Measurements from ENCODE around the gene DCAF4.

The DCAF4 gene, protein sequence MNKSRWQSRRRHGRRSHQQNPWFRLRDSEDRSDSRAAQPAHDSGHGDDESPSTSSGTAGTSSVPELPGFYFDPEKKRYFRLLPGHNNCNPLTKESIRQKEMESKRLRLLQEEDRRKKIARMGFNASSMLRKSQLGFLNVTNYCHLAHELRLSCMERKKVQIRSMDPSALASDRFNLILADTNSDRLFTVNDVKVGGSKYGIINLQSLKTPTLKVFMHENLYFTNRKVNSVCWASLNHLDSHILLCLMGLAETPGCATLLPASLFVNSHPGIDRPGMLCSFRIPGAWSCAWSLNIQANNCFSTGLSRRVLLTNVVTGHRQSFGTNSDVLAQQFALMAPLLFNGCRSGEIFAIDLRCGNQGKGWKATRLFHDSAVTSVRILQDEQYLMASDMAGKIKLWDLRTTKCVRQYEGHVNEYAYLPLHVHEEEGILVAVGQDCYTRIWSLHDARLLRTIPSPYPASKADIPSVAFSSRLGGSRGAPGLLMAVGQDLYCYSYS

DNA sequence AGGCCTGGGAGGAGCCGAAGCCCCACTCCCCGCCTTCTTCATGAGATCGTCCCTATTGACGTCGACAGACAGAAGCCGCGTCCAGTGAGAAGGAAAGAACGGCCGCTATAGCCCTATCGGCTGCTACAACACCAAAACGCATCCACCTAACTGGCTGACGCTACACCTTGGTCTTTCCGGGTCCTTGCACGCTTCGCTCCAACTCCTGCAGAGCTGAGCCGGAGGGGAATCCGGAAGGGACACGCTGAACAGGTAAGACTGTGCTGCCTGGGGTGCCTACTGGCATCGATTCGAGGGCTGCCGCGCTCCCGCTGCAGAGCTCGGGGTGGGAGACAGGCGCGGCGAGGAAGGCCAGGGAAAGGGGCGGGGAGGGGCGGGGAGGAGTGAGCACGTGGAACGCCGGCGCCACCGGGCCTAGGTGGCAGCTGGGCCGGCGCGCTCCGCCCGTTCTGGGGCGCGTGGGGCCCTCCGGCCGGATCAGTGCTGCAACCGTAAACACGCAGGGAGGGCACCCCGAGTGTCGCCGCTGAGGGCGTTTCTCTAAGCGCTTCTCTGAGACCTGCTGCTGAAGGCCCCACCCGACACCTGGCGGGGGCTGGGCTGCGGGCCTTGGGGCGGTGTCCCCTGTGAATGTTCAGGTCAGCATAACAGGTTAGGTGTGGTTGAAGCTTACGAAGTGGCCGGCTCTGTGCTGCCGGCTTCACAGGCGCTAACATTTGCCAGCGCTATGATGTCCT is at the start of gene DCAF4:
TSS of gene DCAF4 (plus strand) at position 173 of the 737 bp plus-strand sequence. CDS start 11,515 bp downstream, outside the sequence.
- peak; percentile 96 to 97 for DNase-seq

DNA sequence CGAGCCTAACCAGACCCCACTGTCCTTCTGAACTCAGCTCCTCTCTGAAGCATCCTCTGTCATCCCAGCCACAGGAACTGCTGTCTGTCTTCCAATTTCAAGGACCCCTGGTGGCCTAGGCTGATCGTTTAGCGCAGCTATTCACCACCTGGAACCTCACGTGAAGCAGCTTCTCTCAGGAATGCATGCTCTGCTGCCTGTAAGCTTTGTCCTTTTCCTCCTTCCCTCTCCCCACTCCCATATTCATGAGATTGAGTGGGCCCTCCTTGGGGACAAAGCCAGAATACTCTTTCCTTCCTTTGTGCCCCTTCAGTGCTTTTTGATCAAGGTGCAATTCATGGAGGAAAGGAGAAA is 49.6 kb upstream of the DCAF4 start:
- no peak for DNase-seq

DNA sequence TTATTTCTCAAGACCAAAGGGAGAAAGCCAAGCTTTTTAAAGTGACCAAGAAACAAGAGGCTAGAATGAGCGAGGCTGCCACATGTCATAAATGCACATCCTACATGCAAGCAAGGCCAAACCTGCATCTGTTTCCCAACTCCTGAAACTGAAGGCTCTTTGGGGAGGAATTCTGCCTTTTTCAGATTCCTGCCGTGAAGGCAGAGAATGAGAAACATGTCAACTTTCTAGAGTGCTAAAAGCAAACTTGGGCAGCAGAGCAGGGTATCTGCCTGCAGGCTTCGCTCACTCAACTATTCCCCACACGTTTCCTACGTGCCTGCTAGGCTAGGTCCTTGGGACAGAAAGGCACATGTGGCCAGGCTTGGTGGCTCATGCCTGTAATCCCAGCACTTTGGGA is 47.5 kb upstream of the DCAF4 start:
- no peak for DNase-seq

DNA sequence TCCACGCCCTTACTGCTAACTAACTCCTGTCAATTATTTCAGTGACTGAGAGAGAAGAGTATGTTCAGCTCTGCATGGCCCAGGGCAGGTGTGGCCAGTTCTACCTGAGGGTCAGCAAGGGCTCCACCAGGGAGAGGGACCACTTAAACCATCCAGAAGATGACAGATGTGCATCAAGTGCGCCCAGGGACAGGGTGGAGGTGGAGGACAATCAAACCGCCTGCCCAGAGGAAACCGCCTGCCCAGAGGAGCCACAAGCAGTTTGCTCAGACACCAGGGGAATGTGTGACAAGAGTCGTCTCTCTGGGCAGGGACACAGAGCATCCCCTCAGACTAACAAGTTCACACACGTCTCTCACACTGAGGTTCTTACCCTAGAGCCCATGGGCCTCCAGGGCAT is 46.8 kb upstream of the DCAF4 start:
- no peak for DNase-seq

DNA sequence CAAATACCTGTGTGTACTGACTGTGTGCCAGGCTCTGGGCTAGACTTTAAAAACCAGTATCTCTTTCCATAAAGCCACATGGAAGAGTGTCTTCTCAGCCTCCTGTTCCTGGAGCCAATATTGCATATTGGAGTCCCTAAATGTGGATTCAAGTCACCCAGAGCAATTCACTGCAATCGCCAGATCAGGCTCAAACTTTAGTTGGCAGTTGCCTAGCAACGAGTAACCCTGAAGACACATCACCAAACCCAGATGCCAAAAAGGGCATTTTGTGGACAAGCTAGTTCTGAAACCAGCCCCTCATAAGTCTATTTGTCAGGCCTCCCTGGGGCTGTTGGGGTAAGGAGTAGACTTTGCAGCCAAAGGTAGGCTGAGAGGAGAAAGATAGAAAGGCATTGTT is 46.1 kb upstream of the DCAF4 start:
- DNase-seq, result no peak

DNA sequence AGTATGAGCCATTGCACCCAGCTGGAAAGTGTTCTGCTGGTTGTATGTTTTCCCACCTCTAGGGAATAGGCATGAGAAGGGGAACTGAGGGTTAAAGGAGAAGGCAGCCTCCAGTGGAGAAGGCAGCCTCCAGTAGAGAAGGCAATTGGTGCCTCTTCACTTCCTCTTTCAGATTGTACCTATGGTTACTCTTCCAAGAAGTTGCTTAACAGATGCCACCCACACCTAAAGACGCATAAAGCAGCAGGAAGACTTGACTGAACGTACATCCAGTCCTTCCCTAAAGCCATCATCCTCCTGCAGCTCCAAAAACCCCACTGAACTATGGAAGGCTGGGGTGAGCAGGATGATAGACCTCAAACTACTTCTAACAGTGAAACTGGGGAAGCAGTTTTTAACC is 45.4 kb upstream of the DCAF4 start:
- DNase-seq, result no peak

DNA sequence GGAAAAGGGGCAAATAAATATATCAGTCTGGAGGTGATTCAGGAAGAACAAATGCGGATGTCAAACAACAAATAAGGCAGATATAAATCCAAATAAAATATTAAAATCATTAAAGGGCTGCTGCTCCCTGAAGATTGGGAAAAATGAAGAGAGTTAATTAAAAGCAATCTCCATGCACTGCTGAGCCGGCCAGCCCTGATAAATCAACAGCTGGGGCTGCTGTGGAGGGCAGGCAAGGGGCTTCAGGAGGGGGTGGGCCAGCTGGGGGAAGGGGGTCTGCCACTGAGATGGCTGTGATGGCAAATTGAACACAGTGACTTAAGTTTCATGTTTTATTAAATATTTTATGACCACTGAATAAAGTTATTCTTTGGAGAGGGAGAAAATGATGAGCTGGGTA is 44.7 kb upstream of the DCAF4 start:
- DNase-seq, result no peak

DNA sequence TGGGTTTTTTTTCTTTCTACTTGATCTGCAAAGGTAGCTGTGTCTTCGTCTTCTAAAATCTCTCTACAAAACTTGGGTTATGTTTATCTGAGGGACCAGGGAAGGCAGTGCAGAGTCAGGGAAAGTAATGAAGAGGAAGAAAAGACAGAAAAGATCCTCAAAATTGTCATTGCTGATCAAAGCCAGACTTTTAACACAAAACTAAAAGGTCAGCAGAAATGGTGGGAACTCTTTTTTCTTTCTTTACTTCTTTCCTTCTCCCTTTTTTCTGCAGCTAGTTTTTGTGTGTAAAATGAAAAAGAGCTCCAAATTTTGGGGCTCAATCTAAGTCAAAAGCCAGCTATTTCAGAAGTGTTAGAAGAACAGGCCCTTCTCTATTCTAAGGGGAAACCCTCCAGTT is 44.2 kb upstream of the DCAF4 start:
- no peak for DNase-seq

DNA sequence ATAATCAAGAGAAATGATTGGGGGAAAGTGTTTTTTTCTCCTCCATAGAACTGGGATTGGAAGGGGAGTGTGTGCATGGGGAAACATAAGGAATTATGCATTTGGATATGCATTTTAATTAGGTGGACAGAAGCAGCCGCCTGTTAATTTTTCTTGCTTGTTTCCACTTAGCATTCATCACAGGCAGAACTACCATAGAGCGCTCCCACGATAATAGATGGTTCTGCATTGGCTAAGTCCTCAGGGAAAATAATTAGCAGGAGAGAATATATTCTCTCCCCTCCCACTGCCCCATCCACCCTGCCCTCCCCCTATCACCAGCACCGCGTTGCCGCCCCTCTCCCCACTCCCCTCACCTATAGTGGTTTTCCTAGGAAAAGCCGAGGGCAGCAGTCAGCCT is 43.8 kb upstream of the DCAF4 start:
- DNase-seq, result no peak

DNA sequence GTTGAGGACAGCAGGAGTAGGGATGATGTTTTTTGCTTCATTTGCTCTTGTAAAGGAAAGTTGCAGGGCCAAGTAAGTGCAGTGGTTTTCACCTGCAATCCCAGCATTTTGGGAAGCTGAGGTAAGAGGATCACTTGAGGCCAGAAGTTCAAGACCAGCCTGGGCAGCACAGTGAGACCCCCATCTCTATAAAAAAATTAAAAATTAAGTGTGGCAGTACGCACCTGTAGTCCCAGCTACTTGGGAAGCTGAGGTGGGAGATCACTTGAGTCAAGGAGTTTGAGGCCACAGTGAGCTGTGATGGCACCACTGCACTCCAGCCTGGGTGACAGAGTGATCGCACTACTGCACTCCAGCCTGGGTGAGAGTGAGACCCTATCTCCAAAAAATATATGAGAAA is 43.2 kb upstream of the DCAF4 start:
- no peak for DNase-seq

DNA sequence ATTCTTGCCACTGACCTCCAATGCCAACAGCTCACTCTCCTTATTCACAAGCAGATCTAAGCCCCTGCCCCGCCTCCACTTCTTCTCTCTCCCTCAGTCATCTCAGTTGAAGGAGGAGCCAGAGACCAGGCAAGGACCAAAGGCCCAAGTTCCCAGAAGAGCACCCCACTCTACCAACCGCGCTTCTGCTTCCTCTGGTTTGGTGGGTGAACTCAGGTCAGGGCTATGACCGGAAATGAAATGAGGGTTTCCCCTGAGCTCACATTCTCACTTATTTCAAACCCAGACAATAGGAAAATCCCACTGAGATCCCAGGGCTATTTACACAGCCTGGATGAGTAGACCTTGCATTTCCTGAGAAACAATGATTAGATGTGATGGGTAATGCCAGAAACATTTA is 42.3 kb upstream of the DCAF4 start:
- DNase-seq, result no peak

DNA sequence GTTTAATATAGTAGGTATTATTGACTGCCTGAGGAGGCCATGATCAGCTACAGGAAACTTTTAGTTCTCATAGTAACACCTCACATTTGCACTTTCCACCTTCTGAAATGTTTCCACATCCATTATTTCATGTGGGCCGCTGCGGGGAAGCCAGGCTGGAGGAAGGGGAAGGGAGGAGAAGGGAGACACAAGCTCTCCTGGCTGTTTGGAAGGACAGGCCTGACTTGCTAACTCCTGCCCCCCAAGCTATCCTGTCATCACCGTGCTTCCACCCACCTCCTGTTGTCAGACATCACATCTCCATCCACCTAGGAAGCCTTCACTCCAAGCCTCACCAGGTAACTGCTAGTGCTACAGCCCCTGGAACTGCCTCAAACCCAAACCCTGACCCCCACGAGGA is 41.9 kb upstream of the DCAF4 start:
- DNase-seq, result no peak

DNA sequence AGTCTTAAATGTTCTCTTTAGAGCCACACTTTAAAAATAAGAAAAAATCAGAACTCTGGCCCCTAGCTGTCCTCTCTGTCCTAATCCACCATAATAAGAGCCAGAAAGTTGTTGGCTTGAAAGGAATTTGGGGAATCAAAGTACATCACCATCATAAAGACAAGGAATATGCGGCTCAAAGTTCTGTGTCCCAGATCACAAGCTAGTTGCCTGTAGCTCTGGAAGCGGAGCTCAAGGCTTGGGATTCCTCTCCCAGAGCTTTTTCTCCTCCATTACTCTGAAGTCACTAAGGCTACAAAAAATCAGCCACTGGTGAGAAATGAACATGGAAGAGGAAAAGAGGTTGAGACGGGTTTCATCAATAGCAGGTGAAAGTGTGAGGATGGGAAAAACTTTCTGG is 38.8 kb upstream of the DCAF4 start:
- no peak for DNase-seq

DNA sequence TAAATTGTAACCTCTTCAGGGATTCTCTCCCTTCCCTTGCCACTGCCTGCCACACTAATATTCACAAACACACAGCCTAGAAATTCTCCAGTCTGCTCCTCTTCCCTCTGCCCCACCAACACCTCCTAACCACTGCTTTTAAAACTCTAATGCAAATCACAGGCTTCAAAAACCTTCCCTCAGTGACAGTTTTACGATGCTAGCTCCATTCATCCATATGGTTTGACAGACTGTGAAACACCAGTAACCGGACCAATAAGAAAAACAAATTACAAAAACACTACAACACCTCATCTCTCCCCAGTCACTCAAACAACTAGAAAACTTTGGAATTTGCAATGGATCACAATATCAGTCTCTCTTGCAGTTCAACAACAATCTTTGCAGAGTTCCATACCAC is 38.1 kb upstream of the DCAF4 start:
- DNase-seq, result no peak

DNA sequence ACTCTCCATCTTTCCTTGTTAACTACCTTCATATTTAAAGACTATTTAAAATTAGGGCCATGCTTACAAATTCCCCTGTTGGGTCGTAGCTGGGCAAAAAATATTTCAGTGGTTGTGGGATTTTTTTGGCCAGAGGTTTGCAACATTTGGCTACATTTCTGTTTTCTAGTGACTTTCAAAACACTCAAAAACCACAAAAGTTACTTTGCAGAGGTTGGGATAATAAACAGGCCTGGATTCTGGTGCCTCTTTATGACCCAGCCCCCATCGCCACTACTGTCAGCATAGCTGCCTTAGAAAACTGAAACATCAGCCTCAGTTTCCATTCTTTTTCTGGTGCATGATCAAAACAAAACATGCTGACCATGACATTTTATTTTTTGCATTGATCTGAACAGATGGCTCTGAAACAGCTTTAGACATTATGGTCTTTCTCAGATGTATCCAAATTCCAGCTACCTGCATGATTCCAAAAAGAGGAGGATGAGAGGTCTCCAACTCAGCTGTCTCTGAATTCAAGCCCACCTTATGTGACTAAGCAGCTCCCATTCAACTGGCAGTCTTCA is 37.5 kb upstream of the DCAF4 start:
- DNase-seq, result no peak

DNA sequence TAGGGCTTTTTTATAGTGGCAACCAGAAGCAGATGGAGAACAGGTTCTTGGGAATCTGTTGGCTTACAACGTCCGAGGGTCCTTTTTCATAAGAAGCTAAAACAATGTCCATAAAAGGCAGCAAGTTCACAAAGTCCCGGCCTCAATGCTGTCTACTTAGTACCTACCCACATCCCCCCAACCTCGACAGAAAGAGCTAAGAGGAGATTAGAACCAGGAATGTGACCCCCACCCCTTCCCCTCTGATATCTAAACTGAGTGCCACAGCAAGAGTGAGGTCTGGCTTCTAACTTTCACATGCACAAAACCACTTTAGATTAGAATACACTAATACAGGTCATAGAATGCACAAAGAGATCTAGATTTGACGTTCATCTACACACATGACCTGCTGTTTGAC is 36.9 kb upstream of the DCAF4 start:
- no peak for DNase-seq

DNA sequence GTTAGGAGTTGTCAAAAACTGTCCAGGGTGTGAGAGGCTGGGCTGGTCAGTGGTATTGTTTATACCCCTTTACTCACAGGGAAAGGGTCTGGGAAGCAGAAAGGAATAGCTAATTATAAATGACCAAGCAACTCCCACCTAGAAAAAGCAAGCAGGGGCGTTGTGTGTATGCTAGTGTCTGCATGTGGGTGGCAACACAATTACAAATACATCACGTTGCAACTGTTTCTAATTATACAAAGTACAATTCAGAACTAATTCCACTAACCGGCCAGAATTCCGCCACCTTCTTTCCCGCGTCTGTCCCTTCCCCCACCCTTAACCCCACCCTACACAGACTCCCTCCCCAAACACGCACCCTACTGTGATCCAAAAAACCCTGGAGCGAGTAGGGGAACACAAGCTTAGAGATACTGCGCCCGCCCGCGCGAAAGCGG is 34.6 kb upstream of the DCAF4 start:
- no peak for DNase-seq

DNA sequence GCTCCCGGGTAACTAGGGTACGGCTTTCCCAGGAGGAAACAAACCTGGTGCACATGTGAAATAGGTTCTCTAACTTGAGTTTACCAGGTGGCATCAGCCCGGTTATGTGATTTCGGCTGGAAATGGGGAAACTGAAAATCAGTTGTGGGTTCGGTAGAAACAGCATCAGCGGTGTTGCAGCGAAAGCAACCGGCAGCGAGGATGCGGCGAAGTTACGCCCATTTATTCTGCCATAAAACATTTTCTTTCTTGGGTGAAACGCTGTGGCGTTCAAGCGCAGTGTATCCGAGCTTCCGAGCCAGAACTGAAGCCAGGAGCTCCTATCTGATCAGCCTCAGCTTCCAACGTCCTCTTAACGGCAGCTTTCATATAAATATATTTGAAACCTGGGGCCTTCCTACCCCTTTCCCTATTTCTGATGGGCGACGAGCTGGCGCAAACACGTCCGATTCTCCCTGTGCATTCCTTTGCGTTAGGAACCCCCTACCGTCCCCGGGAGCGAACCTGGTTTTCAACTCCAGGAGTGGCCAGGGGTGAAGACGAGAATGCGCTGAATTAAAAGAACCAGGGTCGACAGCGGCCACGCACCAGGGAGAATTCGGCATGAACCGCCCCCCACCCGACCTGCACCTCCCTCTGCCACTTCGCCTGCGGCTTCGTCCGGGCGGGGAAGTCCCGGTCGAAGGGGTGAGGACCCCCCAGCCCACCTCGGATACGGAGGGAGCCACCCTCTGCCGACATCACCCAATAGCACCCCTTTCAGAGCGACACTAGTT is 34.0 kb upstream of the DCAF4 start:
- DNase-seq, result peak; percentile 23 to 39

DNA sequence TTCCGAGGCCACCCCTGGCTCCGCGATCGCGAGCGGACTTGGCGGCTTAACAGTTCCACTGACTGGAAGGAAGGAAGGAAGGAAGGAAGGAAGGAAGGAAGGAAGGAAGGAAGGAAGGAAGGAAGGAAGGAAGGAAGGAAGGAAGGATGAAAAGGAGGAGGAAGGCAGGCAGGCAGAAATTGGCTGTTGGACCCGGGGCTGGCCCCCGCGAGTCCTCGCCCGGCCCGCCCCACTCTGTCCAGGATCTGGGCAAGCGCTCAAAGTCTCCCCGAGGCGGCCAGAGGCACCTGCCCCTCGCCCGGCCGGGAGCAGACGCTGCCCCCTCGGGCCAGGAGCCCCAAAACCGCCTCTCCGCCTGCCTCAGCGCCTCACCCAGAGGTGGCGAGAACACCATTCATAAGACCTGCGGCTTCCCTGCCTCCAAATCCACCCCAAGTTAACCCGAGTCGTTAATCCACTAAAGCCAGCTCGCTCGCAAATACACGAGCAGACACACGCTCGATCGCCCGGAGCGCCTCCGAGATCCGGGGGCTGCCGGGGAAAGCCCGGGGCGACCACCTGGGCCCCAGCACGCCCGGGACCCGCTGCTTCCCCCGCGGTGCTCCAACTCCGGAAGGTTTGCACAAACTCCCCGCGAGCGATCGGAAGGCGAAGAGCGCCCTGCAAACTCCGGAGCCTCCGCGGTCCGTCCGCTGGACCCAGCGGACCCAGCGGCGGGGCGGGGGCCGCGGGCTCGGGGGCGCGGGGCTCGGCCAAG is 33.2 kb upstream of the DCAF4 start:
- peak in 1 of 2 donors; percentile 28 for DNase-seq

DNA sequence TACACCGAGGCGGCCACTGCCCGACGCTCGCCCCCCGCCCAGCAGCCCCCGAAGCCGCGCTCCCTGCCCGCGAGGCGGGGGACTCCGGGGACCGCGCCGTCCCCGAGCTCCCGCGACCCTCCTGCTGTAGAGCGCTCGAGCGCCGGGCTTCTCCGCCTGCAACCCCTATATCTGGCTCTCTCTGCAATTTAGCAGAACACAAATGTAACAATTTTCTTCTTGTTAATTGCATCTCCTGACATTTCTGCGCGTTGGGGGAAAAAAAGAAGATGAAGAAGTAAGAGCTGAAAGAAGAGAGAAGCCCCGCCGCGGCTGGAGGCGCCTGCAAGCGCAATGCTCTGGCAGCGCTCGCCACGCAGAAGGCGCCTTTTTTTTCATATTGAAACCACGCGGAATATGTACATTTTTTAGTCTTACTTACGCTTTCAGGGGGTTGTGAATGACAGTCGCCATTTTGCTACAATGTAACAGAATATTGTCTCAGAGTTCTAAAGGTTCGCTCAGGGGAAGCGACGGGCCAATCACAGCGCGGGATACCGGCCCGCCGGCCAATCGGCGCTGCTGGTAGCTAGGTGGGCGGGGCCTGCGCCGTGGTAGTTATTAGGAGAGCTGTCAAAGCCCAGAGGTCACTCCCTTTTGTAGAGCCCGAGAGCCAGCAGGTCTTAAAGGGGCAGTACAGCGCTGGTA is 32.5 kb upstream of the DCAF4 start, which contains the start of gene DPF3:
TSS of gene DPF3 (minus strand) at position 466 of the 687 bp plus-strand sequence. CDS start at position 453, 13 bp downstream.
- DNase-seq, result peak; percentile 95

DNA sequence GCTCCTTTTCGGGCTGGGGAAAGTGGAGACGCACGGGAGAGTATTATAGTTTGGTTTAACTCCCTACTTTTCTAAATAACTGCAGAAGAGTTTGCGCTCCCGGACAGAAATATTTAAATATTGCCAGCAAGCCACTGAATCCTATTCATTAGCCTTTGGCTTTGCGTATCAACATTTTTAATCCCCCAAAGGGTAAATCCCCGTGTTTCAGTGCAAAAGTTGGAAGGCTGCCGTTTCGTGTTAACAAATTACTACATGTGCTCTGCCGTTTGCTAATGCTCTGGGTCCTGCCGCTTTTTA is 32.0 kb upstream of the DCAF4 start:
- DNase-seq, result no peak

Data from CD4-positive, alpha-beta T cell treated with Interleukin-4 for 1 hour (primary cell).